Measurements from ENCODE around the gene ELOF1. TPM values are rescaled to one million over a fixed set of nuclear protein-coding genes. Genes with fewer than 3 reads are reported as not detected.
"Not testable (repeated sequence)": the region's sequence is repeated elsewhere in the genome, so short reads cannot be mapped to it uniquely, and the experiment has no call there.

Gene ELOF1
- total RNA-seq, 1 experiment from 2014 or later: 65.5 TPM

DNA sequence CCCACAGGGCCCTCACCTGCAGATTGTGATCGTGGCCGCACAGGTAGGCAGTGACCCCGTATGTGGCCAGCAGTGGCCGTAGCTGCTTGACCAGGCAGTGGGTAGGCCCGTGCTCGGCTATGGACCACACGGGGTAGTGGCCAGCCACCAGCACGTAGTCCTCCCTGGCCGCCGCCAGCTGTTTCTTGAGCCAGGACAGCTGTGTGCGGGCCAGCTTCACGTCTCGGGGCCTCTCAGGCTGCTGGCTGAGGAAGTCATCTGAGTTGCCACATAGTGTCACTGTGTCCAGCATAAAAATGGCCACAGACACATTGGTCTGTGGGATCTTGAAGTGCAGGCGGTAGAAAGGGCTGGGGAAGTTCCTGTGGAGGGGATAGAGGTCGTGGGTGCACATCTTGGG is 17.2 kb upstream of the ELOF1 start:
- CTCF ChIA-PET: no interaction called here
- POLR2A ChIA-PET (ENCODE audit: unreplicated experiment): no interaction called here
- no peak overlapping the region for H2AFZ ChIP-seq
- no peaks in the 10 kb centered on the region for H3K9me3 ChIP-seq (ENCODE audit: insufficient read depth, low read depth)
- intact Hi-C loops (cut with micrococcal nuclease; ENCODE audit: unreplicated experiment): no loop called here
- TF ChIP-seq, protein P1, sequence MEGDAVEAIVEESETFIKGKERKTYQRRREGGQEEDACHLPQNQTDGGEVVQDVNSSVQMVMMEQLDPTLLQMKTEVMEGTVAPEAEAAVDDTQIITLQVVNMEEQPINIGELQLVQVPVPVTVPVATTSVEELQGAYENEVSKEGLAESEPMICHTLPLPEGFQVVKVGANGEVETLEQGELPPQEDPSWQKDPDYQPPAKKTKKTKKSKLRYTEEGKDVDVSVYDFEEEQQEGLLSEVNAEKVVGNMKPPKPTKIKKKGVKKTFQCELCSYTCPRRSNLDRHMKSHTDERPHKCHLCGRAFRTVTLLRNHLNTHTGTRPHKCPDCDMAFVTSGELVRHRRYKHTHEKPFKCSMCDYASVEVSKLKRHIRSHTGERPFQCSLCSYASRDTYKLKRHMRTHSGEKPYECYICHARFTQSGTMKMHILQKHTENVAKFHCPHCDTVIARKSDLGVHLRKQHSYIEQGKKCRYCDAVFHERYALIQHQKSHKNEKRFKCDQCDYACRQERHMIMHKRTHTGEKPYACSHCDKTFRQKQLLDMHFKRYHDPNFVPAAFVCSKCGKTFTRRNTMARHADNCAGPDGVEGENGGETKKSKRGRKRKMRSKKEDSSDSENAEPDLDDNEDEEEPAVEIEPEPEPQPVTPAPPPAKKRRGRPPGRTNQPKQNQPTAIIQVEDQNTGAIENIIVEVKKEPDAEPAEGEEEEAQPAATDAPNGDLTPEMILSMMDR (conservative IDR thresholded peaks at IDR 0.05): no peak
- TF ChIP-seq EZH2 (IDR thresholded peaks at IDR 0.05; ENCODE audit: low read depth): no peak
- H3K4me1 ChIP-seq (replicated peaks; ENCODE audit: insufficient read depth): no peaks in the 10 kb centered on the region
- no peaks in the 10 kb centered on the region for H4K20me1 ChIP-seq (ENCODE audit: insufficient read depth)
- BruUV-seq (replicated peaks): no TSS peak
- H3K27me3 ChIP-seq (ENCODE audit: insufficient read depth, low read depth): no peaks in the 10 kb centered on the region
- no peak overlapping the region for H3K4me3 ChIP-seq
- no peak for DNase-seq
- H3K36me3 ChIP-seq (ENCODE audit: low read depth): no peaks in the 10 kb centered on the region
- no peak overlapping the region for H3K4me2 ChIP-seq
- H3K27ac ChIP-seq: no peak overlapping the region
- H3F3A ChIP-seq (ENCODE audit: insufficient read depth, low read depth): no peaks in the 10 kb centered on the region; the same call in 1 of the 2 replicates
- H3K9me2 ChIP-seq (ENCODE audit: insufficient read depth): no peaks in the 10 kb centered on the region
- no peaks in the 10 kb centered on the region for H3K79me2 ChIP-seq (ENCODE audit: low read depth)

DNA sequence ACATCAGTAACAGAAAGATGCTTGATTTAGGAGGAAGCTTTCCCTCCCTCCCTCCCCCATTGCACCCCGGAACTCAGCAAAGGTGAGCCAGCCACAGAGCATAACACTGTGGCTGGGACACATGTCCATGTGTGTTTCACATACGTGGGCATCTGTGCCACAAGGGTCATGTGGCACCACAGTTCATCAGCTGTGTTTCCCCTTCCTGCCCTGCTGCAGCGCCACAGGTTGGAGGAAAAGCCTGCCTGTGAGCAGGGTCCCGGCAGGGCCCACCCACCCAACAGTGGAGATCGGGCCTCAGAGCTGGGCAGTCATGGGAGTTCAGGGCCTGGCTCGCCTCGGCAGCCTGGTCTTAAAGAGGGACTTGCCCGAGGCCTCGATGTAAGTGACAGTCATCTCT is 15.7 kb upstream of the ELOF1 start:
- Histone ChIP-seq H4K20me1 (ENCODE audit: insufficient read depth) (no peaks in the 10 kb centered on the region), H3K27me3 (ENCODE audit: insufficient read depth, low read depth) (no peaks in the 10 kb centered on the region), H3K36me3 (ENCODE audit: low read depth) (no peaks in the 10 kb centered on the region), H3K4me3 (no peak overlapping the region), H3K9me3 (ENCODE audit: insufficient read depth, low read depth) (no peaks in the 10 kb centered on the region), H3K4me1 (replicated peaks; ENCODE audit: insufficient read depth) (no peaks in the 10 kb centered on the region), H2AFZ (no peak overlapping the region), H3K4me2 (no peak overlapping the region), H3K9me2 (ENCODE audit: insufficient read depth) (no peaks in the 10 kb centered on the region), H3K79me2 (ENCODE audit: low read depth) (no peaks in the 10 kb centered on the region), H3K27ac (no peak overlapping the region), H3F3A (ENCODE audit: insufficient read depth, low read depth) (0 out of 2 replicates have a peak, but pooled peaks cover 5% of the 10 kb centered on the region)
- POLR2A ChIA-PET (ENCODE audit: unreplicated experiment): no interaction called here
- DNase-seq: no peak
- CTCF ChIA-PET: no interaction called here
- no TSS peak for BruUV-seq (replicated peaks)
- TF ChIP-seq EZH2 (IDR thresholded peaks at IDR 0.05; ENCODE audit: low read depth): no peak
- TF ChIP-seq, protein P1 (conservative IDR thresholded peaks at IDR 0.05): no peak
- intact Hi-C loops (cut with micrococcal nuclease; ENCODE audit: unreplicated experiment): no loop called here

DNA sequence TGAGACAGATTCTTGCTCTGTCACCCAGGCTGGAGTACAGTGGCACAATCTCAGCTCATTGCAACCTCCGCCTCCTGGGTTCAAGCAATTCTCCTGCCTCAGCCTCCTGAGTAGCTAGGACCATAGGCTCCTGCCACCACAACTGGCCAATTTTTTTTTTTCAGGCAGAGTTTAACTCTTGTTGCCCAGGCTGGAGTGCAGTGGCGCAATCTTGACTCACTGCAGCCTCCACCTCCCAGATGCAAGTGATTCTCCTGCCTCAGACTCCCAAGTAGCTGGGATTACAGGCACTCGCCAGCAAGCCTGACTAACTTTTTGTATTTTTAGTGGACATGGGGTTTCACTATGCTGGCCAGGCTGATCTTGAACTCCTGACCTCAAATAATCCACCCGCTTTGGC is 14.7 kb upstream of the ELOF1 start:
- H3K27me3 ChIP-seq (ENCODE audit: insufficient read depth, low read depth); H4K20me1 ChIP-seq (ENCODE audit: insufficient read depth); CTCF ChIA-PET; BruUV-seq (replicated peaks); H3K9me3 ChIP-seq (ENCODE audit: insufficient read depth, low read depth); POLR2A ChIA-PET (ENCODE audit: unreplicated experiment); H3K27ac ChIP-seq; H3F3A ChIP-seq (ENCODE audit: insufficient read depth, low read depth); intact Hi-C loops (cut with micrococcal nuclease; ENCODE audit: unreplicated experiment); H3K4me1 ChIP-seq (replicated peaks; ENCODE audit: insufficient read depth); H2AFZ ChIP-seq; H3K79me2 ChIP-seq (ENCODE audit: low read depth); H3K4me2 ChIP-seq; H3K36me3 ChIP-seq (ENCODE audit: low read depth); H3K9me2 ChIP-seq (ENCODE audit: insufficient read depth); H3K4me3 ChIP-seq; DNase-seq: not testable (repeated sequence)

DNA sequence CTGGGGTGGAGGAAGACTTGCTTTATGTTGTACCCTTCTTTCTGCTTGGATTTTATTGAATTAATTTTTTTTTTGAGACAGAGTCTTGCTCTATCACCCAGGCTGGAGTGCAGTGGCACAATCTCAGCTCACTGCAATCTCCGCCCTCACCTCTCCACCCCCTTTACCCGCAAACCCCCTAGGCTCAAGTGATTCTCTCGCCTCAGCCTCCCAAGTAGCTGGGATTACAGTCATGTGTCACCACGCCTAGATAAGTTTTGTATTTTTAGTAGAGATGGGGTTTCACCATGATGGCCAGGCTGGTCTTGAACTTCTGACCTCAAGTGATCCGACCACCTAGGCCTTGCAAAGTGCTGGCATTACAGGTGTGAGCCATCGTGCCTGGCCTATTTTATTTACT is 14.3 kb upstream of the ELOF1 start:
- CTCF ChIA-PET; H4K20me1 ChIP-seq (ENCODE audit: insufficient read depth); H3K36me3 ChIP-seq (ENCODE audit: low read depth); H3K4me3 ChIP-seq; H3K27me3 ChIP-seq (ENCODE audit: insufficient read depth, low read depth); DNase-seq; H3F3A ChIP-seq (ENCODE audit: insufficient read depth, low read depth); H3K4me2 ChIP-seq; H3K27ac ChIP-seq; H3K9me2 ChIP-seq (ENCODE audit: insufficient read depth); H3K79me2 ChIP-seq (ENCODE audit: low read depth); H2AFZ ChIP-seq; H3K4me1 ChIP-seq (replicated peaks; ENCODE audit: insufficient read depth); BruUV-seq (replicated peaks); intact Hi-C loops (cut with micrococcal nuclease; ENCODE audit: unreplicated experiment); H3K9me3 ChIP-seq (ENCODE audit: insufficient read depth, low read depth); POLR2A ChIA-PET (ENCODE audit: unreplicated experiment): not testable (repeated sequence)
